ENCODE data around the gene CDCA8.
"Not testable (repeated sequence)": the region's sequence is repeated elsewhere in the genome, so short reads cannot be mapped to it uniquely, and the experiment has no call there.

Gene CDCA8

DNA sequence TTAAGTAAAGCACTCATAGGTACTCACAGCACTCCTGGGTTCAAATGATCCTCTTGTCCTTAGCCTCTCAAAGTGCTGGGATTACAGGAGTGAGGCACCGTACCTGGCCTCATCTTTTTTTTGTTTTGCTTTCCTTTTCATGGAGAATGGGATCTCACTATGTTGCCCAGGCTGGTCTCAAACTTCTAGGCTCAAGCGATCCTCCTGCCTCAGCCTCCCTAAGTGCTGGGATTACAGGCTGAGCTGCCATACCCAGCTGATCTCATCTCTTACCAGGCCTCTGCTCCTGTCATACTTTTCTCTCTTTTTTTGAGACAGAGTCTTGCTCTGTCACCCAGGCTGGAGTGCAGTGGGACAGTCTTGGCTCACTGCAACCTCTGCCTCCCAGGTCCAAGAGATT lies 4.6 kb upstream of the CDCA8 start:
- Histone ChIP-seq H3K36me3 (ENCODE audit: control insufficient read depth in 1 of 2, insufficient read depth in 2 of 2, low read length in 2 of 2) (peaks cover 14 to 37% of the 10 kb centered on the region in 2 donors), H3K4me1 (ENCODE audit: control insufficient read depth in 1 of 2, insufficient read depth in 2 of 2, low read length in 2 of 2) (peaks cover 23 to 28% of the 10 kb centered on the region in 2 donors)
- H3K27me3 ChIP-seq (ENCODE audit: control insufficient read depth in 1 of 2, insufficient read depth in 2 of 2, low read length in 2 of 2); H3K9ac ChIP-seq (ENCODE audit: low read depth in 1 of 2, low read length in 2 of 2); H3K27ac ChIP-seq (ENCODE audit: low read depth, low read length); H3K4me3 ChIP-seq (ENCODE audit: low read depth in 1 of 2, low read length in 2 of 2); H3K9me3 ChIP-seq (ENCODE audit: control insufficient read depth in 1 of 2, low read length in 2 of 2): not testable (repeated sequence)

GRCh38 chr1:37688926-37689325 lies 3.4 kb upstream of the CDCA8 start:
- H3K9me3 ChIP-seq (ENCODE audit: control insufficient read depth in 1 of 2, low read length in 2 of 2): no peaks in the 10 kb centered on the region
- H3K27ac ChIP-seq (ENCODE audit: low read depth, low read length): no peak overlapping the region
- no peaks in the 10 kb centered on the region for H3K27me3 ChIP-seq (ENCODE audit: control insufficient read depth in 1 of 2, insufficient read depth in 2 of 2, low read length in 2 of 2)
- H3K4me3 ChIP-seq (ENCODE audit: low read depth in 1 of 2, low read length in 2 of 2): peak overlapping the region; percentile 89 to 97
- peak overlapping the region; percentile 70 to 77 for H3K9ac ChIP-seq (ENCODE audit: low read depth in 1 of 2, low read length in 2 of 2)
- H3K36me3 ChIP-seq (ENCODE audit: control insufficient read depth in 1 of 2, insufficient read depth in 2 of 2, low read length in 2 of 2): peaks cover 2 to 25% of the 10 kb centered on the region in 2 donors
- peaks cover 23 to 30% of the 10 kb centered on the region in 2 donors for H3K4me1 ChIP-seq (ENCODE audit: control insufficient read depth in 1 of 2, insufficient read depth in 2 of 2, low read length in 2 of 2)

GRCh38 chr1:37691497-37692077 lies 729 bp upstream of the CDCA8 start:
- Histone ChIP-seq H3K27ac (ENCODE audit: low read depth, low read length) (peak overlapping the region; percentile 73), H3K4me1 (ENCODE audit: control insufficient read depth in 1 of 2, insufficient read depth in 2 of 2, low read length in 2 of 2) (peaks cover 29 to 31% of the 10 kb centered on the region in 2 donors), H3K9me3 (ENCODE audit: control insufficient read depth in 1 of 2, low read length in 2 of 2) (no peaks in the 10 kb centered on the region), H3K9ac (ENCODE audit: low read depth in 1 of 2, low read length in 2 of 2) (peak overlapping the region; percentile 67 to 81), H3K27me3 (ENCODE audit: control insufficient read depth in 1 of 2, insufficient read depth in 2 of 2, low read length in 2 of 2) (no peaks in the 10 kb centered on the region), H3K36me3 (ENCODE audit: control insufficient read depth in 1 of 2, insufficient read depth in 2 of 2, low read length in 2 of 2) (peaks cover 0 to 9% of the 10 kb centered on the region in 2 donors), H3K4me3 (ENCODE audit: low read depth in 1 of 2, low read length in 2 of 2) (peak overlapping the region; percentile 89 to 97)

DNA sequence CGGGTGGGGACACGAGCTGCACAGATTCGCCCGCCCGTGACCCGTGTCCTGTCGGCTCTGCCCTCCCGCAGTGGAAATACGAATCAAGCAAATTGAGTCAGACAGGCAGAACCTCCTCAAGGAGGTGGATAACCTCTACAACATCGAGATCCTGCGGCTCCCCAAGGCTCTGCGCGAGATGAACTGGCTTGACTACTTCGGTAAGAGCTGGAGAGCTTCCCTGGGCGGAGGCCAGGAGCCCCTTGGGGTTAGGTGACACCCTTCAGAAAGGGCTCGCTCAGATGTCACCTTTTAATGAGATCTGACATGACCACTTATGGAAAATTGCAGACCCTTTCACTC lies 489 bp downstream of the CDCA8 start:
- peak overlapping the region; percentile 97 to 98 for H3K4me3 ChIP-seq (ENCODE audit: low read depth in 1 of 2, low read length in 2 of 2)
- no peaks in the 10 kb centered on the region for H3K27me3 ChIP-seq (ENCODE audit: control insufficient read depth in 1 of 2, insufficient read depth in 2 of 2, low read length in 2 of 2)
- H3K27ac ChIP-seq (ENCODE audit: low read depth, low read length): no peak overlapping the region
- peaks cover 0 to 6% of the 10 kb centered on the region in 2 donors for H3K36me3 ChIP-seq (ENCODE audit: control insufficient read depth in 1 of 2, insufficient read depth in 2 of 2, low read length in 2 of 2)
- peaks cover 39 to 40% of the 10 kb centered on the region in 2 donors for H3K4me1 ChIP-seq (ENCODE audit: control insufficient read depth in 1 of 2, insufficient read depth in 2 of 2, low read length in 2 of 2)
- H3K9ac ChIP-seq (ENCODE audit: low read depth in 1 of 2, low read length in 2 of 2): peak overlapping the region; percentile 65 to 75
- H3K9me3 ChIP-seq (ENCODE audit: control insufficient read depth in 1 of 2, low read length in 2 of 2): no peaks in the 10 kb centered on the region

GRCh38 chr1:37697090-37697489 lies 4.8 kb downstream of the CDCA8 start:
- peak overlapping the region; percentile 37 for H3K4me3 ChIP-seq (ENCODE audit: low read depth in 1 of 2, low read length in 2 of 2)

DNA sequence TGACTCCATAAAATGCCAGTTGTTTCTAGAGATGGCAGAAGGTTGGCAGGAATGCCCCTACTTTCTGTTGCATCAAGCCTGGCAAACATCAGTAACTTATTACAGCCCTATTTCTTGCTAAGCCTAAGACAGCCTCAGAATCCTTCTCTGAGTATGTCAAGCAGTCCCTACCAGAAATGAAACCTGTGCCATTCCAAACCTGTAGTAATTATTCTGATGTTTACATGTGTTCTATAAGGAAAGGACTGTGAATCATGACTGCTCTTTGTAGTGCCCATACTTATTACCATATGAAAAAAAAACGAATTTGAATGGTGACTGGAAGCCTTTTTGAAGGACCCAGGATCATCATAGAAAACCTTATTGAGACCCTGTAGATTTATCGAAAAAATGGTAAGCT lies 5.4 kb downstream of the CDCA8 start:
- Histone ChIP-seq H3K36me3 (ENCODE audit: control insufficient read depth in 1 of 2, insufficient read depth in 2 of 2, low read length in 2 of 2) (peaks cover 2 to 20% of the 10 kb centered on the region in 2 donors), H3K27me3 (ENCODE audit: control insufficient read depth in 1 of 2, insufficient read depth in 2 of 2, low read length in 2 of 2) (no peaks in the 10 kb centered on the region), H3K9me3 (ENCODE audit: control insufficient read depth in 1 of 2, low read length in 2 of 2) (no peaks in the 10 kb centered on the region), H3K4me3 (ENCODE audit: low read depth in 1 of 2, low read length in 2 of 2) (peak overlapping the region; percentile 37), H3K9ac (ENCODE audit: low read depth in 1 of 2, low read length in 2 of 2) (peak overlapping the region; percentile 4 to 8), H3K4me1 (ENCODE audit: control insufficient read depth in 1 of 2, insufficient read depth in 2 of 2, low read length in 2 of 2) (peaks cover 18 to 24% of the 10 kb centered on the region in 2 donors), H3K27ac (ENCODE audit: low read depth, low read length) (peak overlapping the region; percentile 60)

More at GRCh38 chr1:37697090-37697489, 4.8 kb downstream of the CDCA8 start:
- no peaks in the 10 kb centered on the region for H3K27me3 ChIP-seq (ENCODE audit: control insufficient read depth in 1 of 2, insufficient read depth in 2 of 2, low read length in 2 of 2)
- H3K9ac ChIP-seq (ENCODE audit: low read depth in 1 of 2, low read length in 2 of 2): peak overlapping the region; percentile 4 to 8
- peak overlapping the region; percentile 60 for H3K27ac ChIP-seq (ENCODE audit: low read depth, low read length)
- H3K9me3 ChIP-seq (ENCODE audit: control insufficient read depth in 1 of 2, low read length in 2 of 2): no peaks in the 10 kb centered on the region
- H3K36me3 ChIP-seq (ENCODE audit: control insufficient read depth in 1 of 2, insufficient read depth in 2 of 2, low read length in 2 of 2): peaks cover 2 to 17% of the 10 kb centered on the region in 2 donors
- H3K4me1 ChIP-seq (ENCODE audit: control insufficient read depth in 1 of 2, insufficient read depth in 2 of 2, low read length in 2 of 2): peaks cover 22 to 24% of the 10 kb centered on the region in 2 donors

DNA sequence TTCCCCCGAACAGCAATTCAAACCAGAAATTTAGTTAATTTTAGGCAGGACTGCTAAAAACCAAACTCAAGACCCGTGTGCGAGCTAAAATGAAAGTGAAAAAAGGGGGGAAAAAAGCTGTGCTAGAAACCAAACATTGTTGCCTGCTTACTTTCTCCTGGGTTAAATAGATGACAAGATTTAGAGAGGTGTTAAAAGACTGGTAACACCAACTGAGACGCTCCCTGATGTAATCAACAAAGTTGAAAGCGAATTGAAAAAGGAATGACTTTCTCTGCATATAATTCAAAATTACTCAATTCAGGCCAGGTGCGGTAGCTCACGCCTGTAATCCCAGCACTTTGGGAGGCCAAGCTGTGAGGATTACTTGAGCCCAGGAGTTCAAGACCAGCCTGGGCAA lies 6.8 kb downstream of the CDCA8 start:
- Histone ChIP-seq H3K9ac (ENCODE audit: low read depth in 1 of 2, low read length in 2 of 2) (no peak overlapping the region), H3K27ac (ENCODE audit: low read depth, low read length) (no peak overlapping the region), H3K27me3 (ENCODE audit: control insufficient read depth in 1 of 2, insufficient read depth in 2 of 2, low read length in 2 of 2) (no peaks in the 10 kb centered on the region), H3K4me3 (ENCODE audit: low read depth in 1 of 2, low read length in 2 of 2) (peak overlapping the region in 1 of 2 donors; percentile 20), H3K9me3 (ENCODE audit: control insufficient read depth in 1 of 2, low read length in 2 of 2) (no peaks in the 10 kb centered on the region), H3K4me1 (ENCODE audit: control insufficient read depth in 1 of 2, insufficient read depth in 2 of 2, low read length in 2 of 2) (peaks cover 16 to 24% of the 10 kb centered on the region in 2 donors), H3K36me3 (ENCODE audit: control insufficient read depth in 1 of 2, insufficient read depth in 2 of 2, low read length in 2 of 2) (peaks cover 2 to 27% of the 10 kb centered on the region in 2 donors)

DNA sequence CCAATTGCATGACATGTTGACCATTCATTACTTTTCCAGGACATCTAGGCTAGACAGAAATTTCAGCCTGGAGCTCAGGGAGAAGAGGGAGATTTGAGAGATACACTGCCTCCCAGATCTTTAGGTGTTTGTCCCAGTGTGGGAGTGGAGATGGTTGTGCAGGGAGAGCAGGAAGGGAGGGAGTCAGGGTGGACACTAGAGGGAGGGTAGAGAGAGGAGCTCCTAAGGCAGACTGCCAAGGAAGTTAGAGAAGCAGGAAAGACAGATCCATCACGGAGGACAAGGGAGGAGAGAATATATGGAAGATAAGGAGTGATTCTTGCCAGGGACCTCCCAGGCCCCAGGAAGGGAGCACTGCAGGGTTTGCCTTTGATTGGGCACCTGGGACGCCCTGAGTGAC lies 8.7 kb downstream of the CDCA8 start:
- peaks cover 16 to 21% of the 10 kb centered on the region in 2 donors for H3K4me1 ChIP-seq (ENCODE audit: control insufficient read depth in 1 of 2, insufficient read depth in 2 of 2, low read length in 2 of 2)
- H3K4me3 ChIP-seq (ENCODE audit: low read depth in 1 of 2, low read length in 2 of 2): no peak overlapping the region
- no peak overlapping the region for H3K27ac ChIP-seq (ENCODE audit: low read depth, low read length)
- H3K9ac ChIP-seq (ENCODE audit: low read depth in 1 of 2, low read length in 2 of 2): no peak overlapping the region
- no peaks in the 10 kb centered on the region for H3K27me3 ChIP-seq (ENCODE audit: control insufficient read depth in 1 of 2, insufficient read depth in 2 of 2, low read length in 2 of 2)
- no peaks in the 10 kb centered on the region for H3K9me3 ChIP-seq (ENCODE audit: control insufficient read depth in 1 of 2, low read length in 2 of 2)
- peaks cover 2 to 32% of the 10 kb centered on the region in 2 donors for H3K36me3 ChIP-seq (ENCODE audit: control insufficient read depth in 1 of 2, insufficient read depth in 2 of 2, low read length in 2 of 2)

DNA sequence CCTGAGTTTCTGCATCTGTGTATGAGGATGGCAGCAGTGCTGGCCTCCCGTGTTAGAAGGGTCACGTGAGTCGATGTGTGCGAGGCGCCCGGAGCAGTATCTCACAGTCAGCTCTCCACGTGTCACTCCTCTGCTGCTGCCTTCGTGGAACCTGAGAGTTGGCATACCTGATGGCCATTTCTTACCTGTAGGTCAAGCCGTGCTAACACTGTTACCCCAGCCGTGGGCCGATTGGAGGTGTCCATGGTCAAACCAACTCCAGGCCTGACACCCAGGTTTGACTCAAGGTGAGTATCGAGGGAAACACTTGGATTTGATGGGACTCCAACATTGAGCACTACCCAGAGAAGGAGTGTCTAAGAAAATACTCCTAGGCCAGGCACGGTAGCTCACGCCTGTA lies 10.7 kb downstream of the CDCA8 start:
- Histone ChIP-seq H3K36me3 (ENCODE audit: control insufficient read depth in 1 of 2, insufficient read depth in 2 of 2, low read length in 2 of 2) (peaks cover 14 to 45% of the 10 kb centered on the region in 2 donors), H3K9me3 (ENCODE audit: control insufficient read depth in 1 of 2, low read length in 2 of 2) (no peaks in the 10 kb centered on the region), H3K4me3 (ENCODE audit: low read depth in 1 of 2, low read length in 2 of 2) (no peak overlapping the region), H3K27me3 (ENCODE audit: control insufficient read depth in 1 of 2, insufficient read depth in 2 of 2, low read length in 2 of 2) (no peaks in the 10 kb centered on the region), H3K9ac (ENCODE audit: low read depth in 1 of 2, low read length in 2 of 2) (no peak overlapping the region), H3K27ac (ENCODE audit: low read depth, low read length) (no peak overlapping the region), H3K4me1 (ENCODE audit: control insufficient read depth in 1 of 2, insufficient read depth in 2 of 2, low read length in 2 of 2) (peaks cover 5% of the 10 kb centered on the region in 2 donors)

DNA sequence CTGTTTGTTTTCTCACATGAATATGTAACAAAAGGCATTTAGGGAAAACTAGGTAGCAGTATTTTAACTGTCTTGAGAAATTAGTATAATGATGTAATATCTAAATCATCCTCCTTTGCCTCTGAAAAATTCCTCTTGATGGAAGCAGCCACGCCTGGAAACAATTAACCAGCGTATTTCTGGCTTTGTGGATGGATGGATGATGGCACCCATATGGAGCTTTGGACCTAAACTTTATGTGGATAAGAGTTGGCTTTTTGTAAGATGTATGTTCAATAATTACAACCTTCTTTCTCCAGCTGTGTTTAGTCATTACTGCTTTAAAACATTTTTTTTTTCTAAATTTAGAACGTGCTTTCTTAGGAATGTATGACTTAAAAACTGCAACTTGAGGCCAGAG lies 12.7 kb downstream of the CDCA8 start:
- Histone ChIP-seq H3K4me3 (ENCODE audit: low read depth in 1 of 2, low read length in 2 of 2) (no peak overlapping the region), H3K36me3 (ENCODE audit: control insufficient read depth in 1 of 2, insufficient read depth in 2 of 2, low read length in 2 of 2) (peaks cover 14 to 64% of the 10 kb centered on the region in 2 donors), H3K9me3 (ENCODE audit: control insufficient read depth in 1 of 2, low read length in 2 of 2) (no peaks in the 10 kb centered on the region), H3K27me3 (ENCODE audit: control insufficient read depth in 1 of 2, insufficient read depth in 2 of 2, low read length in 2 of 2) (no peaks in the 10 kb centered on the region), H3K9ac (ENCODE audit: low read depth in 1 of 2, low read length in 2 of 2) (no peak overlapping the region), H3K4me1 (ENCODE audit: control insufficient read depth in 1 of 2, insufficient read depth in 2 of 2, low read length in 2 of 2) (no peaks in the 10 kb centered on the region), H3K27ac (ENCODE audit: low read depth, low read length) (no peak overlapping the region)
